Erythroblast (primary cell): ENCODE results near the gene EMX2.

ENCODE experiments used
- GATA1 ChIP-seq: IDR thresholded peaks from 2 replicates; pipeline ENCODE4 v1.6.1; 2011; ENCODE audit warnings: low read depth, mild to moderate bottlenecking, control low read depth, low read length, moderate library complexity
- POLR2A ChIP-seq: IDR thresholded peaks from 2 replicates; pipeline ENCODE4 v1.6.1; 2011; ENCODE audit warnings: mild to moderate bottlenecking, low read length

DNA sequence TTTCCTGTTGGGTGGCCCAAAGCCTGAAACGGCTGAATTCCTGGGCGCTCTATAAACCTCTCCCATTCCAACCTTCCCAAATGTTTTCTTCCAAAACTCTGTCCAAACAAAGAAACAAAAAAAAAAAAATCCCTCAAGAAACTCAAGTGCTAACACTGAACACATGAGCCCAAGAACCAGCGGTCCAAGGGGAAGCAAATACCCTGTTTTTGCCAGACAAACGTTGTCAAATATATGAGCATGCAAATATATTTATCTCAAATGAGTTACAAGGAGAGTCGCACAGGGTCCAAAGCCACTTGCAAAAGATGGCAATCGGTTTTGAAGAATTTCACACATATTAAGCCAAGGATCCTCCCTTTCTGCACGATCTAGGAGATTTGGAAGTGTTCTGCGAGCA, 23.3 kb upstream of the EMX2 start:
- TF ChIP-seq POLR2A: no peak
- no peak for TF ChIP-seq GATA1
